Stimulated activated CD4-positive, alpha-beta T cell treated with anti-CD3 and anti-CD28 coated beads, Interleukin-4, amount 100 ng/mL, for 4 hours (primary cell): ENCODE data around the gene NUAK1.

Experiments
- DNase-seq, 2 experiments: peaks; one replicate each; pipeline ENCODE4 v3.0.0-alpha.2; 2020

NUAK1 gene

DNA sequence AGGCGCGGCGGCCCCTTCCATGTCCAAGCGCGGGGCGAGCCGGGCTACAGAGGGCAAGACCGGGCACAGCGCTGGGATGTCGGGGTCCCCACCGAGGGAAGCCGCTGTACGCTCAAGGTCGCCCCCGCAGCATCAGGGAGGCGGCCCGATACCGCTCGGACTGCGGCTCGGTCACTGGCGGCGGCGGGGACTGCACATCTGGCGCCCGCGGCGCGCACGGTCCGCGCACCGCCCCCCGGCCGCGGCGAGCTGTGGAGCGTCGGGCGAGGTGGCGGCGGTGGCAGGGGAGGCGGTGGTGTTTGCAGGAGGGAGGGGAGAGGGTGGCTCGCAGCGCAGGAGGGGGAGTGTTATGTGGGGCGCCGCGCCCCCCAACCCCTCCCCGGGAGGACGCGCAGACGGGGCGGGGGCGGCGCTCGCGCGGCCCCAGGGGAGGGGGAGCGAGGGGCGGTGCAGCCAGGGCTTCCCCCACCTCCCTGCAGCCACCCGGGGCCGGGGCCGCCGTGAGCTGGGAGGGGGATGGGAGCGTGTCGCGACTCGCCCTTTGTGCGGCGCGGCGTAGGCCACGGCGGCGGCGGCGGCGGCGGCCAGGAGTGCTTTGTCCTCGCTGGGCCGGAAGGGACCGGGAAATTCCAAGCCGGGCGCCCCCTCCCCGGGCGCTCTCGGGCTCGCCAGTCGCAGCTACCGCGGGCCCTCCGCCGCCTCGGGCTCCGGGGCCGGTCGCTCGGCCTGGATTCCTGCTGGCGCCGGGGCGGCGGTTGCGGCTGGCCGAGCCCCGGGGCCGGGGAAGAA, at the start of gene NUAK1:
Gene NUAK1 (minus strand): TSS at position 322 of the 789 bp plus-strand sequence. CDS start 301 bp downstream, at position 21.
- peak in 1 of 2 experiments; percentile 11 for DNase-seq

DNA sequence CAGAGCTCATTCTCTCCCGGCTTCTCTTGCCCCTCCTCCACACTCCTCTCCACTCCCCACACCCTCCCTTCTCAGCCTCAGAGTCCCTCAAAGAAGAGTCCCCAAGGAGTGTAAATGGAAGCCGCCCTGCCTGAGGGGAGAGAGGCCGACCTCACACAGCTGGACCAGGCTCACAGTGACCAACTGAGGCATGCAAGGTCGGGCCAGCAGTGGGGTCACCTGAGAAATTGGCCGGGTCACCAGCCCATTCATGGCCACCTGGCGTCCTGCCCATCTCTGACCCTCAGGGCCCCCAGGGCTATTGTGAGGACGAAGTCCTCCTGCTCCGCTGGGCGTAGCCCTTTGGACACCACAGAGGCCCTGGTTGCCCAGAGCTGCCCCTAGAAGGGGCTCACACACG, 49.5 kb upstream of the NUAK1 start:
- no peak for DNase-seq

DNA sequence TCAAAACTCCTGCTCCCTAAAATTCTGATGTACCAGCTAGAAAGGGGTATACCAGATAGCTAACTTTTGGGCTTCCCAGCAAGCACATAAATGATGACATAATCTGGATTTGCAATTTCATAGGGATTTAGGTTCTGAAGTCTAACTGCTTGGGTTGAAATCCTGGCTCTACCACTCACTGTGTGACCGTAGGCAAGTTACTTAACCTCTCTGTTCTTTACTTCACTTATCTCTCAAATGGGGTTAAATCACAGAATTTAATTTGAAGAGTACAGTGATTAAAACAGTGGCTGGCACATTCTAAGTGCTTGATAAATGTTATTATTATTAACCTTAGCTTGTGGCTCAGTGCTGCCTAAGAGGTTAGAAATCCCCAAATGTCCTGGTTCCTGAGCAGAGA, 49.1 kb upstream of the NUAK1 start:
- DNase-seq, result no peak

DNA sequence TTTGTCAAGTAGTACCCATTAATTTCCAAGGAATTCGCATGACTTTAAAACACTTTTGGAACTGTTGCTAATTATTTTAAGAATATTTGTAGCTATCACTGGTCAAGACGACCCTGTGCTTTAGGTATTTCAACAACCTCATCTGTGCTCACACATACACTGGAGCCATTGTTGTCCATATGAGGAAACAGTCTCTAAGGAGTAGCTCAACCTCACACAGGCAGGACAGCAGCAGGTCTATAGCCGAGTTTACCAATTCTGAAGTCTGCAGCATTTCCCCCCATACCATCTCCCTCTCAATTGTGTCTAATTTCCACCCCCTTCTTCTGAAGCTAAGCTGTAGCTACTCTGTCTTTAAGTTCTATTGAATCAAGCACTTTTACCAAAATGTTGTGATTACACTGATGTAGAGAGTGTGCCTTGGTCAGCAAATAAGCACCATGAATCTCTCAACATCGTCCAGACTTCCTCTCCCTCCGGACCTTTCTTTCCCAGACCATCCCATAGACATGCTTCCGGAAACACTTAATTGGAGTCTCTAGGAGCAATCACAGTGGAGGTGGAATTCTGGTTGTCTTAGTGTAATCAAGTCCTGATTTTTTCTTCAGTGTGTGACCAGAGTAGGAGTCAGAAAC, 48.5 kb upstream of the NUAK1 start:
- no peak for DNase-seq

DNA sequence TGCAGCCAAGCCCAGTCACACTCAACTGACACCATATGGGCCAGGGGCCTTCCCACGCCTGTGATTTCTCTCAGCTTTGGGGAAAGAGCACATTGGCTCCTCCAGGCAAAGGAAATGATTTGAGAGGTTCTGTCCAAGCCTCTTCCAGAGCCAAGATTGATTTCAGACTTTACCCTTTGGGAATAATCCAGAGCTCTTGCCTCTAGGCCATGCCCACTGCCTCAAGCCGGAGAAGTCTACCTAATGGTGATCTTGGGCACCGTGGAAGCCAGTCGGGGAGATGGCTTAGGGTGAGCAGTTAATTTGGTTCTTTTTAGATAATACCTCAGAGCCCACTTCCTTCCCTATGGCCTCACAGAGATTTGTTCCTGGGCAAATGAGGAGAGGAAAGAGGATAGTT, 45.0 kb upstream of the NUAK1 start:
- no peak for DNase-seq

DNA sequence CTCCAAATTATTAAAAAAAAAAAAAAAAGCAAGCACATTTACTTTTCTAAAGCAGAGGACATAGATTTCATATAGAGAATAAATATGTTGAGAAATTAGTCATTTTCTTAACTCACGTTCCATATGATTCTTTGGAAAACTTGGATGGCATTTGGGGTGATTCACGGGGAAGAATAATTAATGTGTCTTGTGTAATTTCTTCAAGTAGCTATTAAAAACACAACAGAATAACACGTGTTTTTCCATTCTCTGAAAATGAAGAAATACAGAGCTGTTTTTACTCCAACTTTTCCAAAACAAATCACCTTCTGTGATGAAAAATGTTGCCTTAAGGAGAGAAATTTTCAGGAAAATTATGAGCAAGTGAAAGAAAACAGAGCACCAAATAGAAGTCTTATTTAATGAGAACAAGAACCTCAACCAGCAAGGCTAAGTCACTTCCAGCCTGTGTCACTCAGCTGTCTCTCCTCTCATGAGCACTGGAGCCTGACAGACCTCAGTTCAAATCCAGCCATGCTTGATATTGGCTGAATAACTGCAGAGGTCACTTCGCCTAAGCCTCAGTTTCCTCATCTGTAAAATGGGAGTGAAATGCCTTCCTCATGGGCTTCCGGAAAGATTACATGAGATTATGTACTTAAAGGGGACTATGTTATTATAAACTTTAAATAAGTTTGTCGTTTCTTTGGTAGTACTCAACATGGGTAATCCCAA, 42.8 kb upstream of the NUAK1 start:
- no peak for DNase-seq

DNA sequence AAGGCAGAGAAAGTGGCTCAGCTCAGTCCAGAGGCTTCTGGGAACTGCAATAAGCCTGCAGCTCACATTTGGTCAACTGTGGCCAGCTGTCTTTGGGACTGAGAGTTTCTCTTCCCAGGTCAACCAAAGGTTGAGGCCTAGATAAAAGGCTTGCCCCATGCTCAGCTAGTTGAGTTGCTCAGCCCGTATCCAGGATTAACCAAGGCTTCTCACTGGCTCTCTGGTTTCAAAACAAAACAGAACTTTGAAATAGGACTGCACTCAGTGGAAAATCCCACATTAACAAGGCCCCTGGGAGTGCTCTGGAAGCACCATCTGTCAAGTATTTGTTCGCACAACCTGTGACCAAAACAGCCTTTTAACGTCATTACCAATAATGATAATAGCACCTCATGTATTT, 40.3 kb upstream of the NUAK1 start:
- DNase-seq, result no peak

DNA sequence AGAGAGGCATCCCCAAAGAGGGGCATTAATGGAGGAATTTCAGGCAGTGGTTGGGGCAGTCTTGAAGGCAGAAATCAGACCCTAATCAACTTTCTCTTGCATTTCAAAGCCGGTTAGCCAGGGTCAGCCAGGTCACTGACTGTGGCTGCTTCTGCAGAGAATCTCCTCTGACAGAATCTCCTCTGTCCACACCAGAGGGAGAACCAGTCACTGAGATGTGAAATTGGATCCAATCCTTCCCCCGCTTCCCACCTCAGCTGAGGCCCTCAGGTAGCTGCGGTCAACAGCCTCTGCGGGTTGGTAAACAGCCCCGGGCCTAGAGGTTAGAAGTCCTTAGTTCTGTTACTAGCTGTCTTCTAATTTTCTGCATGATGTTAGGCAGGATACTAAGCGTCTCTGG, 39.8 kb upstream of the NUAK1 start:
- no peak for DNase-seq

DNA sequence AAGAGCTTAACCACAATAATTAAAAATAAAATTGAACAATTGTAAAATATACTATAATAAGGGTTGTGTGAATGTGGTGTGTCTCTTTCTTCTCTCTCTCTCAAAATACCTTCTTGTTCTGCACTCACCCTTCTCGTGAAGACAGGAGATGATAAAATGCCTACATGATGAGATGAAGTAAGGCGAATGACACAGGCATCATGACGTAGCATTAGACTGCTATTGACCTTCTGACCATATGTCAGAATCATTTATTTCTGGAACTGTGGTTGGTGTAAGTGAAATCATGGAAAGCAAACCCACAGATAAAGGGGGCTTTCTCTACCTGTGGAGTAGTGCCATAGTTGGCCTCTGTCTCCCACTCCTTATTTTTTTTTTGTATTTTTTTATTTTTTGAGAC, 37.8 kb upstream of the NUAK1 start:
- no peak for DNase-seq

DNA sequence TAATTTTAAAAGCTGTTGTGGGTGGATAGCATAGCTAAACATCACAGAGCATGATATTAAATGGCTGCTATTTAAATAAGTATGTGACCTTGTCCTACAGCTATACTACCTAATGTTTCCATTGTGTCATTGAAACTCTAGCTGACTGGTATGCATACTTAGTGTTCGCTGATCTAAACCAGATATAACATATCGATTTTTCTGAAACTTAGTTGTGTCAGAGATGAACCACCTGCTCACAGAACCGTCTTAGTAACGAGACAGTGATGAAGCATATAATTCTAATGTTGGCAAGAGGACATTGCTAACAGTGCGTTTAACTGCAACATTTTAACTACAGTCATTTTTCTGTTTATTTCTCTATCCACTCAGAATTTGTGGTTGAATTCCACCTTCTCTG, 36.1 kb upstream of the NUAK1 start:
- DNase-seq, result no peak

DNA sequence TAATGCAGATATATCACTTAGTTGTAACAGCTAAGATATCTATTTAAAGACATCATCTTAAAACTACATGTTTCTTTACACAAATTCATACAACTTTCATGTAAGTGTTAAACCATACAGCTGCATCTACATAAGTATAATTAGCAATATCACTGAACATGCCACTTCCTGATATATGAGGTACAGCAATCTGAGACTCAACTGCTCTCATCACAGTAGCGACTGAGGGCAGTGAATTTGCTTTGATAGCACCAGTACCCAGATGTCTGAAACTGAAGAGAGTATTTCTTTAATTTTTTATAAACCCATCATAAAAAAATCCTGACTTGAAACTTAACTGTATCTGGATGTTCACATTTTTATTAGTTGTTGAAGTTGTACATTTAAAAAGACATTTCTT, 34.7 kb upstream of the NUAK1 start:
- DNase-seq, result no peak

DNA sequence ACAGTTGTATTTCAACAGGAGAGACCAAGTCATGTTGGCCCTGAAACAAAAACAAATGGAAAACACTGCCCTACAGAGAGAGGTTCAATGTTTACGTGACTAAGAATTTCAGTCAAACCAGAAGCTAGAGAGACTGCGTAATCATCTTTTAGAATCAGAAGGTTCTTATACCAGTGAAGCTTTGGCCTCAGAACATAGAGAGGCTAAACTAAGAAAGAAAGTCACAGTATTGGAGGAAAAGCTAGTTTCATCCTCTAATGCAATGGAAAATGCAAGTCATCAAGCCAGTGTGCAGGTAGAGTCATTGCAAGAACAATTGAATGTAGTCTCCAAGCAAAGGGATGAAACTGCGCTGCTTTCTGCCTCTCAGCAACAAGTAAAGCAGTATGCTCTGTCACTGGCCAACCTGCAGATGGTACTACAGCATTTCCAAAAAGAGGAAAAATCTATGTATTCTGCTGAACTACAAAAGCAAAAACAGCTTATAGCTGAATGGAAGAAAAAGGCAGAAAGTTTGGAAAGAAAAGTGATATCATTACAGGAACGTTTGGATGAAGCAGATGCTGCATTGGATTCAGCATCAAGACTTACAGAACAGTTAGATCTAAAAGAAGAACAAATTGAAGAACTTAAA, 32.5 kb upstream of the NUAK1 start:
- no peak for DNase-seq

DNA sequence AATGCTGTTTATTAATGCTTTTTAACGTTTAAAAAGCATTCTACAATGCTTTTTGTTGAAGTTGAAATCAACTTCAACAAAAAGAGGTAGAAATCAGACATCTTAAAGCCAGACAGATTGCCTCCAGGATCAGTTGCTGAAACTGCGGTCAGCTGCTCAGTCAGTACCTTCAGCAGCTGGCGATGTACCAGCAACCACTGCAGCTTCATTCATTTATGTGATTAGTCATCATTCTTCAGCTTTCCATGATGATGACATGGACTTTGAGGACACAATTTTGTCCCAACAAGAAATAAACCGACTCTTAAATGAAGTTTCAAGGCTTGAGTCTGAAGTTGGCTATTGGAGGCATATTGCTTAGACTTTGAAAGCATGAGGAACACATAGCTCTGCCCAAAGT, 31.5 kb upstream of the NUAK1 start:
- no peak for DNase-seq

DNA sequence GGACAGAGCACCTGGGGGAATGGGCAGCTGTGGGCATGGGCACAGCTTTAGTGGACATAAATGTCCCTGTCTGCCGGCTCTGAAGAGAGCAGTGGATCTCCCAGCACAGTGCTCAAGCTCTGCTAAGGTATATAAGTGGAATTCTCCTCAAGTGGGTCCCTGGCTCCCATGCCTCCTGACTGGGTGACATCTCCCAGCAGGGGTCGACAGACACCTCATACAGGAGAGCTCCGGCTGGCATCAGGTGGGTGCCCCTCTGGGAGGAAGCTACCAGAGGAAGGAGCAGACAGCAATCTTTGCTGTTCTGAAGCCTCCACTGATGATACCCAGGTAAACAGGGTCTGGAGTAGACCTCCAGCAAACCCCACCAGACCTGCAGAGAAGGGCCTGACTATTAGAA, 25.0 kb upstream of the NUAK1 start:
- DNase-seq, result no peak

DNA sequence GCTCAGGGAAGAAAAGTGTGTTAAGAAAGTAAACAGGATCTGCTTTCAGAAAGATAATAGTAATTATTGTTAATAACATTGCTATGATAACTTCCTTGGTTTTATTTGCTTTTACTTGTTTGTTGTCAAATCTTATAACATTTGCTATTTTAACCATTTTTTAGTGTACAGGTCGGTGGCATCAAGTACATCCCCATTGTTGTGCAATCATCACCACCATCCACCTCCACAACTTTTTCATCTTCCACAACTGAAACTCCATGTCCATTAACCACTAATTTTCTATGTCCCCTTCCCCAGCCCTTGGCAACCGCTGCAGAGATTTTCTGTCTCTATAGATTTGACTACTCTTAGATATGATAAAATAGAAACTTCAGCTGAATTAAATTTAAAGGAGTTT, 22.7 kb upstream of the NUAK1 start:
- DNase-seq, result no peak

DNA sequence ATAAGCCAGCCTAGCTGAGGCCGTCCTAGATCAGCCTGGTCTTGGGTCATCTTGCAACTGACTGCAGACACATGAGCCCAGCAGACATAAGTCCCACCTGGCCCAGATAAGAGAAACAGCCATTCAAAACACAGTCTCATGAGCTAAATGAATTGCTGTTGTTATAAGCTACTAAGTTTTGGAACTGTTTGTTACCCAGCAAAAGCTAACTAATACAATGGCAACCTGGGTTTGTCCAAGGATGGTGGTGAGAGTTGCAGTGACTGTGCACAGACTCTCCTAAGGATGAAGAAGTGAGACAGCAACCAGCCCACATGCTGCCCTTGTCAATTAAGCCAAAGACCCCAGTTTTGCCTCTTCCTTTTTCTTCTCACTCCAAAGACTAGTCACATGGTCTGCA, 22.2 kb upstream of the NUAK1 start:
- DNase-seq, result no peak

DNA sequence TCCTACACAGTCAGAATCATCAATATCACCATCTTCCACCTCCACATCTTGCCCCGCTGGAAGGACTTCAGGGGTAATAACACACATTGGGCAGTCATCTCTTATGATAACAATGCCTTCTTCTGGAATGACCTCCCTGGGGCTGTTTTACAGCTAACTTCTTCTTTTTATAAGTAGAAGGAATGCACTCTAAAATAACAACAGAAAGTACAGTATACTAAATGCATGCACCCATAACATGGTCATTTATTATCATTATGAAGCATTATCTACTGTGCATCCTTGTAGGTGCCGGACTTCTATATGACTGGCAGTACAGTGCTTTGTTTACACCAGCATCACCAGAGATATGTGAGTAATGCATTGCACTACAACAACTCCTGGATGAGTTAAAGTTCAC, 19.0 kb upstream of the NUAK1 start:
- DNase-seq, result no peak

DNA sequence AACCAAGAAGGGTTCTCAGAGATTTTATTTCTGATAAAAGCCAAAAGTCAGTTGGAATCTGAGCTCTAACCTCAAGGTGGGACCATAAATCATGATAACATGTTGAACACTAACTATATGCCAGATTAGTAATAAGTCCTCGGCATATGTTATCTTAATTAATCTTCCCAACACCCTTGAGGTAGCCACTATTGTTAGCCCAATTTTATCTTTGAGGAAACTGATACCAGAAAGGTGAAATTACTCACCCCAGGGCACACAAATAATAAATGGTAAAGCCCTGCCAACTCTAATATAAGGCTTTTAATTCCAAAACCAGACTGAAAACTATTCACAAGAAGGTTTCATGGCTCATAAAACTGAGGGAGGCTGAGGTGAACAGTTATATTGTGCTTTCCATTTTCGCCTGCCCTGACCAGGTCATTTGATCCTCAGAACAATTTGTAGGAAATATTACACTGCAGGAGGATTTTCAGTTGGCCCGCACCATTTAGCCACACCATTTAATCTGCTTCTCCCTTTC, 16.1 kb upstream of the NUAK1 start:
- no peak for DNase-seq

DNA sequence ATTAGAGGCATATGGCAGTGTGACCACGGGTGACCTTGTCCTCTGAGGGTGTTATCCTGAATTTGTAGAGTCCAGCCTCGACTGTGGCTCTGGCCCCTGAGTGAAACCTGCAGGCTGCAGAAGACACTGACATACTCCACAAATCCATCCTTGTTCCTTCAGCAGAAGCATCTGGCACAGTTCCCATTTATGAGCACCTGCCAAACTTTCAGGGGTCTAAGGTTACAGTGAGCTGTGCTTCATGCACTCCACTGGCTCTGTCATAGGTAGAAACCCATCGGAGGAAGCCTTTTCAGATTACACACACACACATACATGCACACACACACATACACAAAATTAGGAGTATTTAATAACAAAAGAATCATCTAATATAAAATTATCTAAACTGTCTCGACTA, 13.6 kb upstream of the NUAK1 start:
- no peak for DNase-seq

DNA sequence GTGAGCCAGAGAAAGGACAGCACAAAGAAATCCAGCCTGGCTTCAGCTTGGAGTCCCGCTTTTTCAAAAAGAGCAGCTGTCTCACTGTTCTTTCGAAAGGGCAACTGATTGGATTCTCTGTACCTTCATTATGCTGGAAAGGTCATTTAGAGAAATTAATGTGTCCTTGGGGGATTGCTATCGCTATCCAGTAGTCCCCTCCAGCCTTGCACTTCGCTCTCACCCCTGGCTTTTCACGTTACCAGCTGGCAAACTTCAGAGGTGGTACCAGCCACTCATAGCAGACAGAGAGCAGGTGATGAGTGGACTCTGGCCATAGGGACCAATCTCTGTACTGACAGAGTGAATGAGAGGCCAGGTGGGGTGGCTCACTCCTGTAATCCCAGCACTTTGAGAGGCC, 11.8 kb upstream of the NUAK1 start:
- DNase-seq, result no peak

DNA sequence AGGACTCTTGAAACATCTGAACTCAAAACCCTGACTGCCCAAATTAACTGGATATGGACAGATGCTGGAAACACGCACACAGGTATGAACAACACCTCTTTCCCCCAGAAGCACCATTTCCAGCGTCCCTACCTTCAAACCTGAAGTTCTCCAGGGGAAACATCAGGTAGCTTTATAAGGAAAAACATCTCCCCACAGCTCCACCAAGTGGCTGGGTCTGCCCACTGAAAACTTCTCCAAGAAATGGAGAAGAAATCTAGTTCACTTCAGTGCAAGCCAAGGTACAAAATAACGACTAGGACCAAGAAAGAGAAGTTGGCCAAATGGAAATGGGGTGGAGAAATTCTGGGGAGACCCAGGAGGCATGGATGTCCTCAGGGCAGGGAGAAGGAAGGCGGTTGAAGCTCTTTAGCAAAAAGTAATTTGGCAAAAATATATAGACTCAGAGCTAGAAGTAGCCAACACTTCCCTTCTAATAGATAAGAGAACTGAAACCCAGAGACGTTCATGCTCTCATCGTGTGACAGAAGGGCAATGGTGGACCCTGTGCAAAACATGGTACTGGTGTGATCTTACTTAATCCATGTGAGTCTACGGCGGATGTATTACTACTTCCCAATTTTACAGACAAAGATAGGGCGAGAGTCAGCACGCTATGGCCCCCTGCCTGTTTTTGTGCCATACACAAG, 10.5 kb upstream of the NUAK1 start:
- DNase-seq, result no peak

DNA sequence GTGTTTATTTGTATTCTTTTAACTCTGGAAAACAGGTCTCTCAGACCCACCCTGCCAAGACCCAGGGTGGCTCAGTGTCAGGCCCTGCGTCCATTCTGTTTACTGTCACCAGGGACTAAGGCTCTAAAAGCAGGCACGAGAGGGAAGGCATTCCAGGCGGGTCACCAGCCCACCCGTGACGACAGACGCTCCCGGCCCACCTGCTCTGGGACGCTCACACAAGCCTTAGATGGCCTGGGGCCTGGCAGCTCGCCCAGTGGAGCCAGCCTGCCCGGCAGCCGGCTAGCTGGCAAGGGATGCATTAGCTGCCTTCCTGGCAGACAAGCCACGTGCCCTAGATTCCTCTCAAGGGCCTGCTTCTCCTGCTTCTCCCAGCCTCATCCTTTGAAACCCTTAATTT, 9.2 kb upstream of the NUAK1 start:
- no peak for DNase-seq

DNA sequence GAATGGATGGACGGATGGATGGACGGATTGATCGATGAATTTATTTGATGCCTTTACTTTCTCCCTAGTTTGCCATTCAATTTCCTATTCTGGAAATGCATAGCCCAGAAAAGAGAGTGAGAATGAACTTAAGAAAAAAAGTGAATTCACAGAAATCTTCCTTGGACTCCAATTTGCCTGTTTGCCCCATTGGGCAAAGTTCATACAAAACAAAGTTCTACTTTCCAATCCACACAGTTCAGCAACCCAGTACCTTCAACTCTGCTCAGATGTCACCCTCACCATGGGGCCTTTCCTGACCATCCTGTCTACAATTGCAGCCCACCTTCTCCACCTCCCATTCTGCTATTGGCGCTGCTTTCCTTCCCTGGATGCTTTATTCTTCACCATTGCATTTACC, 8.2 kb upstream of the NUAK1 start:
- no peak for DNase-seq
